ENCODE data around the gene PPDPF.

GRCh38 chr20:63471717-63471980 is 48.9 kb upstream of the PPDPF start:
- no peak for TF ChIP-seq CTCF (conservative IDR thresholded peaks at IDR 0.05; ENCODE audit: low read depth, low read length)
- no peak for TF ChIP-seq EZH2 (IDR thresholded peaks at IDR 0.05; ENCODE audit: borderline replicate concordance, low read depth, low read length, poor library complexity, severe bottlenecking)
